HepG2 (cell line): ENCODE measurements around the gene SC5D.

Source experiments
- ARHGAP35 ChIP-seq: sonication (generic); formaldehyde crosslinking; IDR thresholded peaks from 2 replicates; pipeline ENCODE4 v1.9.0; 2022; ENCODE audit warnings: mild to moderate bottlenecking, inconsistent platforms, moderate library complexity, missing genetic modification reagents, borderline replicate concordance
- CTCF ChIP-seq: sonication (generic); formaldehyde crosslinking; IDR thresholded peaks from 2 replicates; pipeline ENCODE4 v1.5.0; 2020; ENCODE audit warnings: mild to moderate bottlenecking, missing genetic modification reagents, moderate library complexity
- FOXK1 ChIP-seq: sonication (generic); formaldehyde crosslinking; IDR thresholded peaks from 2 replicates; pipeline ENCODE4 v1.4.0; 2020; ENCODE audit warnings: low read depth, missing genetic modification reagents, borderline replicate concordance
- JUND ChIP-seq: sonication (generic); formaldehyde crosslinking; IDR thresholded peaks from 2 replicates; pipeline ENCODE4 v1.8.0; 2022; ENCODE audit warnings: mild to moderate bottlenecking, missing genetic modification reagents
- POLR2AphosphoS2 ChIP-seq: IDR thresholded peaks from 2 replicates; pipeline ENCODE4 v1.6.1; 2011; ENCODE audit warnings: low read depth, low read length, improper control_type of control experiment
- TOE1 ChIP-seq: sonication (generic); formaldehyde crosslinking; IDR thresholded peaks from 2 replicates; pipeline ENCODE4 v1.4.0; 2020; ENCODE audit warnings: mild to moderate bottlenecking, missing genetic modification reagents
- ZFX ChIP-seq: sonication (generic); formaldehyde crosslinking; IDR thresholded peaks from 2 replicates; pipeline ENCODE4 v1.4.0; 2020; ENCODE audit warnings: mild to moderate bottlenecking, low read depth, missing genetic modification reagents, moderate library complexity
- ZNF124 ChIP-seq: sonication (generic); formaldehyde crosslinking; IDR thresholded peaks from 2 replicates; pipeline ENCODE4 v1.4.0; 2020; ENCODE audit warnings: missing genetic modification reagents

GRCh38 chr11:121244884-121245283 lies 47.7 kb upstream of the SC5D start:
- no peak for TF ChIP-seq CTCF (CRISPR knock-in tag)
- TF ChIP-seq FOXK1 (CRISPR knock-in tag) = no peak
- no peak for TF ChIP-seq JUND (CRISPR knock-in tag)
- no peak for TF ChIP-seq ZNF124 (CRISPR knock-in tag)
- no peak for TF ChIP-seq POLR2AphosphoS2
- TF ChIP-seq ZFX (CRISPR knock-in tag) = no peak
- TF ChIP-seq ARHGAP35 (CRISPR knock-in tag) = no peak
- no peak for TF ChIP-seq TOE1
